H1 (cell line): ENCODE measurements around the gene JPT2. TPM values are rescaled to one million over a fixed set of nuclear protein-coding genes. Genes with fewer than 3 reads are reported as not detected.

Source experiments
- HDAC6 ChIP-seq: IDR thresholded peaks from one replicate; pipeline ENCODE4 v1.7.1; 2012; ENCODE audit warnings: low read depth, mild to moderate bottlenecking, inconsistent platforms, low read length, moderate library complexity
- KDM4A ChIP-seq: IDR thresholded peaks from one replicate; pipeline ENCODE4 v1.7.1; 2012; ENCODE audit warnings: low read depth, mild to moderate bottlenecking, moderate library complexity, low read length, inconsistent platforms; ENCODE audit not compliant: severe bottlenecking
- polyA plus RNA-seq, 7 experiments: library from polyadenylated mRNA; depleted of rRNA in 3 of 7; stranded (reverse) in 5 of 7; unstranded in 2 of 7; fragments of >200 nt in 5 of 7; fragments of 200-250 nt in 2 of 7; gene quantifications; 1 replicate in 5 of 7; 2 replicates in 1 of 7; 4 replicates in 1 of 7; pipeline versions ENCODE4 v1.2.1 to v1.2.3, GENCODE V29; 2011 to 2013; ENCODE audit warnings: missing spikeins in 2 of 7, mixed read lengths in 2 of 7
- total RNA-seq: library from RNA; stranded (reverse); fragmentation: NEBNext Ultra II Directional; extraction: Animal tissue kit (Norgen Biotek cat#: 25700); gene quantifications from 2 replicates; pipeline ENCODE4 v1.2.1, GENCODE V29; 2021

Gene JPT2
- total and polyA plus RNA-seq, 2 of the 8 experiments (the other 6 are each of a cell fraction or from before 2014, with no cell fraction given) = 67.6 to 197 TPM

GRCh38 chr16:1707193-1707790 lies 29.2 kb downstream of the JPT2 start (continued):
- TF ChIP-seq KDM4A (no peak), HDAC6 (no peak)
